Activated CD4-positive, alpha-beta T cell treated with anti-CD3 and anti-CD28 coated beads for 1 hour (primary cell): ENCODE data around the gene SLC18B1.
"Not testable (repeated sequence)": the region's sequence is repeated elsewhere in the genome, so short reads cannot be mapped to it uniquely, and the experiment has no call there.

Experiments
- DNase-seq: peaks from one replicate; pipeline ENCODE4 v3.0.0-alpha.2; 2020

Gene SLC18B1

GRCh38 chr6:132798869-132799538 lies 567 bp upstream of the SLC18B1 start:
- peak; percentile 49 for DNase-seq

- DNase-seq, result no peak
Measured at GRCh38 chr6:132795461-132795860, 3.0 kb downstream of the SLC18B1 start.

GRCh38 chr6:132792510-132792909 lies 5.9 kb downstream of the SLC18B1 start:
- no peak for DNase-seq

GRCh38 chr6:132790450-132790849 lies 8.0 kb downstream of the SLC18B1 start:
- DNase-seq, result no peak

- no peak for DNase-seq
Measured at GRCh38 chr6:132789396-132789776, 9.1 kb downstream of the SLC18B1 start.

- no peak for DNase-seq
Measured at GRCh38 chr6:132788658-132789395, 9.6 kb downstream of the SLC18B1 start.

- no peak for DNase-seq
Measured at GRCh38 chr6:132785936-132786335, 12.5 kb downstream of the SLC18B1 start.

GRCh38 chr6:132780770-132781371 lies 17.6 kb downstream of the SLC18B1 start:
- no peak for DNase-seq

- not testable (repeated sequence) for DNase-seq
Measured at GRCh38 chr6:132777881-132778280, 20.6 kb downstream of the SLC18B1 start.

- peak; percentile 8 for DNase-seq
Measured at GRCh38 chr6:132768051-132768517, 30.4 kb downstream of the SLC18B1 start.

GRCh38 chr6:132765560-132765959 lies 32.9 kb downstream of the SLC18B1 start:
- no peak for DNase-seq

GRCh38 chr6:132764370-132764769 lies 34.1 kb downstream of the SLC18B1 start:
- DNase-seq, result no peak

GRCh38 chr6:132763269-132763668 lies 35.2 kb downstream of the SLC18B1 start:
- peak; percentile 11 for DNase-seq

- DNase-seq, result no peak
Measured at GRCh38 chr6:132760256-132760655, 38.2 kb downstream of the SLC18B1 start.

- no peak for DNase-seq
Measured at GRCh38 chr6:132758689-132759088, 39.7 kb downstream of the SLC18B1 start.

GRCh38 chr6:132752255-132752654 lies 46.2 kb downstream of the SLC18B1 start:
- no peak for DNase-seq

GRCh38 chr6:132751828-132752227 lies 46.6 kb downstream of the SLC18B1 start:
- DNase-seq, result no peak

- DNase-seq, result no peak
Measured at GRCh38 chr6:132751306-132751705, 47.1 kb downstream of the SLC18B1 start.

GRCh38 chr6:132750455-132751248 lies 47.8 kb downstream of the SLC18B1 start:
- DNase-seq, result no peak

GRCh38 chr6:132749111-132749510 lies 49.3 kb downstream of the SLC18B1 start:
- no peak for DNase-seq

GRCh38 chr6:132748446-132748845 lies 50.0 kb downstream of the SLC18B1 start:
- no peak for DNase-seq

- no peak for DNase-seq
Measured at GRCh38 chr6:132746048-132746447, 52.4 kb downstream of the SLC18B1 start.

- DNase-seq, result no peak
Measured at GRCh38 chr6:132742495-132742894, 55.9 kb downstream of the SLC18B1 start.
